T-cell (primary cell): ENCODE results near the gene CELF2. TPM values are rescaled to one million over a fixed set of nuclear protein-coding genes. Genes with fewer than 3 reads are reported as not detected.

Experiments
- ATAC-seq, 4 experiments: fragments of 200-7000 bp in 3 of 4; fragments of 150-1000 bp in 1 of 4; cut with Tn5 transposase; replicated peaks in 1 of 4; 1 replicate in 3 of 4; 2 replicates in 1 of 4; pipeline ENCODE4 v1.10.0; 2021; ENCODE audit warnings: moderate library complexity in 3 of 4, mild to moderate bottlenecking in 2 of 4, moderate number of reproducible peaks in 1 of 4
- CTCF ChIA-PET, 2 donors: fragments of 300-600 bp; sonication (Branson Sonifier 250); formaldehyde crosslinking; loops; one replicate each; lab custom pipeline; 2022; ENCODE audit warnings: antibody characterized with exemption in 2 of 2; lab: Charles Lee
- POLR2A ChIA-PET, 2 donors: fragments of 300-600 bp; sonication (Branson Sonifier 250); formaldehyde crosslinking; loops; one replicate each; lab custom pipeline; 2022; ENCODE audit warnings: antibody characterized with exemption in 2 of 2; lab: Charles Lee
- DNase-seq, 35 experiments: peaks; one replicate each; pipeline versions ENCODE4 v3.0.0 to v3.0.0-alpha.2; 2013 to 2023
- H3K27ac ChIP-seq: one replicate; pipeline ENCODE4 v1.5.1; 2013; ENCODE audit warnings: low read length
- H3K27me3 ChIP-seq, 2 experiments: replicated peaks in 1 of 2; 1 replicate in 1 of 2; 2 replicates in 1 of 2; pipeline versions ENCODE4 v1.6.1 to v1.7.0; 2013; ENCODE audit warnings: low read length in 1 of 2, mixed read lengths in 1 of 2; ENCODE audit not compliant: control insufficient read depth in 2 of 2, insufficient read depth in 2 of 2; ENCODE audit errors: extremely low read depth in 1 of 2
- H3K36me3 ChIP-seq, 2 donors: 1 replicate in 1 of 2; 2 replicates in 1 of 2; pipeline versions ENCODE4 v1.6.1 to v1.7.0; 2013; ENCODE audit warnings: low read length in 1 of 2; ENCODE audit not compliant: control insufficient read depth in 2 of 2, insufficient read depth in 1 of 2; ENCODE audit errors: extremely low read depth in 1 of 2
- H3K4me1 ChIP-seq, 2 experiments: 1 replicate in 1 of 2; 2 replicates in 1 of 2; pipeline versions ENCODE4 v1.6.1 to v1.7.0; 2013; ENCODE audit warnings: low read length in 2 of 2, mixed read lengths in 1 of 2; ENCODE audit not compliant: insufficient read depth in 2 of 2, control insufficient read depth in 1 of 2; ENCODE audit errors: extremely low read depth in 1 of 2
- H3K4me3 ChIP-seq, 2 donors: 1 replicate in 1 of 2; 2 replicates in 1 of 2; pipeline versions ENCODE4 v1.5.1 to v1.7.0; 2013; ENCODE audit warnings: mild to moderate bottlenecking in 2 of 2, low read length in 1 of 2, moderate library complexity in 1 of 2; ENCODE audit not compliant: control insufficient read depth in 1 of 2; ENCODE audit errors: extremely low read depth in 1 of 2
- H3K9me3 ChIP-seq: 2 replicates; pipeline ENCODE4 v1.7.0; 2013
- H3K27ac Mint-ChIP-seq, 2 donors: one replicate each; pipeline ENCODE4 v1.8.0; 2020 to 2021; ENCODE audit warnings: mild to moderate bottlenecking in 2 of 2, mixed read lengths in 2 of 2
- H3K27me3 Mint-ChIP-seq, 2 donors: one replicate each; pipeline ENCODE4 v1.8.0; 2021 to 2022; ENCODE audit warnings: mixed read lengths in 2 of 2
- H3K36me3 Mint-ChIP-seq: one replicate; pipeline ENCODE4 v1.8.0; 2021; ENCODE audit warnings: mixed read lengths
- H3K4me1 Mint-ChIP-seq, 3 donors: one replicate each; pipeline ENCODE4 v1.8.0; 2020 to 2022; ENCODE audit warnings: mixed read lengths in 3 of 3, mild to moderate bottlenecking in 1 of 3
- H3K4me3 Mint-ChIP-seq, 3 donors: one replicate each; pipeline ENCODE4 v1.8.0; 2020 to 2022; ENCODE audit warnings: mild to moderate bottlenecking in 3 of 3, mixed read lengths in 3 of 3, moderate library complexity in 3 of 3
- H3K9me3 Mint-ChIP-seq, 3 donors: one replicate each; pipeline ENCODE4 v1.8.0; 2020 to 2022; ENCODE audit warnings: mixed read lengths in 3 of 3
- WGBS: methylation state at CpG from one replicate; pipeline ENCODE4 v1.1.5; 2013; ENCODE audit warnings: missing lambda C conversion rate; ENCODE audit not compliant: insufficient coverage; 5-methylcytosine and 5-hydroxymethylcytosine counted together
- total RNA-seq, 35 experiments: library from RNA in 6 of 35; stranded (reverse) in 6 of 35; fragments of 120-200 nt in 1 of 35; gene quantifications; one replicate each; pipeline versions ENCODE4 v1.2.1 to v1.2.4 and lab custom pipeline; 2013 to 2026

The CELF2 gene
- total RNA-seq, 5 donors from 2014 or later (not counting 1 experiment from before 2014, with no cell fraction given): 149 to 225 (median 166) TPM

GRCh38 chr10:11299125-11299524, 281.5 kb downstream of the CELF2 start:
- peaks cover 88% of the 10 kb centered on the region for H3K36me3 Mint-ChIP-seq
- H3K36me3 ChIP-seq: peaks cover 30 to 92% of the 10 kb centered on the region in 2 donors

DNA sequence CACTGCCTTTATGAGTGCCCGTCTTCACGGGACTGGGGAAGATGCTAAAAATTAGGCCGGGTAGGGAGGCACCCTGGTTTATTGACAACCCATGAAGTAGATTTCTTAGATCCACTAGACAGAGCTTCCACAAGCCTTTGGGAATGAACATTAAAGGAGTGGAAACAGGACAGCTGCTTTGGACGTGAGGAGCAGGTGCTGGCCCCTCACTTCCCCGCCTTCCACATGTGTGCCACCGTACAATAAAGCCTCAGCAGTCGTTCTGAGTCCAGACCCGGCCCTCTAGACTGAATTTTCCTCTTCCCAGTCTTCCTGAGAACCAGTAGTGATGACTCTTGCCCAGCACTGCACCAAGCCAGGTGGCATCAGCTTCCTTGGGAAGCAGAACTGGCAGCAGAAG, 282.4 kb downstream of the CELF2 start:
- 100% methylated on average over 5 of the region's 8 CpGs for WGBS
- Mint-ChIP-seq H3K27ac (no peak overlapping the region), H3K36me3 (peaks cover 90% of the 10 kb centered on the region), H3K9me3 (no peaks in the 10 kb centered on the region), H3K4me1 (peaks cover 24 to 49% (median 31%) of the 10 kb centered on the region in 3 donors), H3K4me3 (no peak overlapping the region), H3K27me3 (no peaks in the 10 kb centered on the region)
- DNase-seq (no peak), ATAC-seq (no peak)
- no peaks in the 10 kb centered on the region for H3K9me3 ChIP-seq
- H3K4me1 ChIP-seq: peaks cover 0 to 6% of the 10 kb centered on the region in 2 experiments
- H3K36me3 ChIP-seq: peaks cover 30 to 93% of the 10 kb centered on the region in 2 donors
- no peak overlapping the region for H3K4me3 ChIP-seq
- H3K27me3 ChIP-seq: no peaks in the 10 kb centered on the region
- H3K27ac ChIP-seq: no peak overlapping the region
- CTCF ChIA-PET: no interaction called here
- POLR2A ChIA-PET: no interaction called here

More at GRCh38 chr10:11299125-11299524, 281.5 kb downstream of the CELF2 start:
- H3K4me3 Mint-ChIP-seq: no peak overlapping the region
- peaks cover 0 to 6% of the 10 kb centered on the region in 2 experiments for H3K4me1 ChIP-seq
- H3K27me3 Mint-ChIP-seq: no peaks in the 10 kb centered on the region
- 97% methylated on average over 7 of the region's 11 CpGs for WGBS
- ATAC-seq: no peak
- no peak overlapping the region for H3K27ac Mint-ChIP-seq
- no peaks in the 10 kb centered on the region for H3K9me3 ChIP-seq
- H3K4me1 Mint-ChIP-seq: peaks cover 29 to 45% (median 32%) of the 10 kb centered on the region in 3 donors
- ChIA-PET POLR2A (no interaction called here), CTCF (no interaction called here)
- no peaks in the 10 kb centered on the region for H3K9me3 Mint-ChIP-seq
- H3K27ac ChIP-seq: no peak overlapping the region
- no peak for DNase-seq
- no peak overlapping the region for H3K4me3 ChIP-seq
- no peaks in the 10 kb centered on the region for H3K27me3 ChIP-seq

GRCh38 chr10:11300563-11300962, 282.9 kb downstream of the CELF2 start:
- no peak overlapping the region for H3K4me3 ChIP-seq
- H3K36me3 ChIP-seq: peaks cover 30 to 94% of the 10 kb centered on the region in 2 donors
- H3K27ac Mint-ChIP-seq: no peak overlapping the region
- no peak overlapping the region for H3K27ac ChIP-seq
- H3K27me3 ChIP-seq: no peaks in the 10 kb centered on the region
- no peak overlapping the region for H3K4me3 Mint-ChIP-seq
- ChIA-PET CTCF (no interaction called here), POLR2A (no interaction called here)
- H3K4me1 ChIP-seq: peaks cover 0 to 6% of the 10 kb centered on the region in 2 experiments
- H3K9me3 Mint-ChIP-seq: no peaks in the 10 kb centered on the region
- H3K27me3 Mint-ChIP-seq: no peaks in the 10 kb centered on the region
- H3K4me1 Mint-ChIP-seq: peaks cover 26 to 49% (median 31%) of the 10 kb centered on the region in 3 donors
- WGBS: no CpG with 5 or more reads among the region's 14 CpGs
- ATAC-seq (no peak), DNase-seq (no peak)
- H3K36me3 Mint-ChIP-seq: peaks cover 93% of the 10 kb centered on the region
- no peaks in the 10 kb centered on the region for H3K9me3 ChIP-seq

- no peak for ATAC-seq
- peaks cover 0 to 6% of the 10 kb centered on the region in 2 experiments for H3K4me1 ChIP-seq
- H3K4me1 Mint-ChIP-seq: peaks cover 31 to 45% (median 33%) of the 10 kb centered on the region in 3 donors
- H3K4me3 ChIP-seq: no peak overlapping the region
- H3K9me3 ChIP-seq: no peaks in the 10 kb centered on the region
- no peak overlapping the region for H3K27ac Mint-ChIP-seq
- DNase-seq: no peak
- no peaks in the 10 kb centered on the region for H3K27me3 Mint-ChIP-seq
- ChIA-PET POLR2A (no interaction called here), CTCF (no interaction called here)
- no peak overlapping the region for H3K4me3 Mint-ChIP-seq
- peaks cover 93% of the 10 kb centered on the region for H3K36me3 Mint-ChIP-seq
- 92% methylated on average over 22 of the region's 22 CpGs for WGBS
- H3K27ac ChIP-seq: no peak overlapping the region
- H3K9me3 Mint-ChIP-seq: no peaks in the 10 kb centered on the region
- no peaks in the 10 kb centered on the region for H3K27me3 ChIP-seq
- H3K36me3 ChIP-seq: peaks cover 27 to 94% of the 10 kb centered on the region in 2 donors
Measured at GRCh38 chr10:11301571-11302111, 284.0 kb downstream of the CELF2 start.

DNA sequence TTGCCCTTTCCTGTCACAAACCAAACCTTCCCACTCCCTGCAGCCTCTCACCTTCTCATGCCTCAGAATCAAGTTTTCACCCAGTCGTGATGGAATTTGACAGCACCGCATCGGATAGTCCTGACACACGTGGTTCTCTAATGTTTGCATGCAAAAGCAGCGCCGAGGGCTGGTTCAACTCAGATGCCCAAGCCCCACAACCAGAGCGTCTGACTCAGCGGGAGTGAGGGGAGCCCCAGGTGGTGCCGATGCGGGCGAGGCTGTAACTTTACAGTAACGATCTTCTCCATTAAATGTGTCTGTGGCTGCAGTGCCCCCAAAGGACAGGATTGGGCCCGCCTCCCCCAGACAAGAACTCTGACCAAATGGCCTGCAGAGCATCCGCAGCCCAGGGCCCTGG, 284.5 kb downstream of the CELF2 start:
- no peak for ATAC-seq
- Histone ChIP-seq H3K9me3 (peaks cover 1% of the 10 kb centered on the region), H3K27me3 (no peaks in the 10 kb centered on the region), H3K36me3 (peaks cover 27 to 94% of the 10 kb centered on the region in 2 donors), H3K4me3 (no peak overlapping the region), H3K27ac (no peak overlapping the region), H3K4me1 (peaks cover 0 to 2% of the 10 kb centered on the region in 2 experiments)
- peaks cover 0 to 4% (median 0%) of the 10 kb centered on the region in 3 donors for H3K9me3 Mint-ChIP-seq
- H3K4me3 Mint-ChIP-seq: peak overlapping the region in 1 of 3 donors; percentile 20
- ChIA-PET CTCF (no interaction called here), POLR2A (no interaction called here)
- H3K27ac Mint-ChIP-seq: peak overlapping the region in 1 of 2 donors; percentile 17
- 97% methylated on average over 14 of the region's 14 CpGs for WGBS
- H3K4me1 Mint-ChIP-seq: peaks cover 29 to 43% (median 32%) of the 10 kb centered on the region in 3 donors
- DNase-seq: no peak
- peaks cover 93% of the 10 kb centered on the region for H3K36me3 Mint-ChIP-seq
- H3K27me3 Mint-ChIP-seq: no peaks in the 10 kb centered on the region

DNA sequence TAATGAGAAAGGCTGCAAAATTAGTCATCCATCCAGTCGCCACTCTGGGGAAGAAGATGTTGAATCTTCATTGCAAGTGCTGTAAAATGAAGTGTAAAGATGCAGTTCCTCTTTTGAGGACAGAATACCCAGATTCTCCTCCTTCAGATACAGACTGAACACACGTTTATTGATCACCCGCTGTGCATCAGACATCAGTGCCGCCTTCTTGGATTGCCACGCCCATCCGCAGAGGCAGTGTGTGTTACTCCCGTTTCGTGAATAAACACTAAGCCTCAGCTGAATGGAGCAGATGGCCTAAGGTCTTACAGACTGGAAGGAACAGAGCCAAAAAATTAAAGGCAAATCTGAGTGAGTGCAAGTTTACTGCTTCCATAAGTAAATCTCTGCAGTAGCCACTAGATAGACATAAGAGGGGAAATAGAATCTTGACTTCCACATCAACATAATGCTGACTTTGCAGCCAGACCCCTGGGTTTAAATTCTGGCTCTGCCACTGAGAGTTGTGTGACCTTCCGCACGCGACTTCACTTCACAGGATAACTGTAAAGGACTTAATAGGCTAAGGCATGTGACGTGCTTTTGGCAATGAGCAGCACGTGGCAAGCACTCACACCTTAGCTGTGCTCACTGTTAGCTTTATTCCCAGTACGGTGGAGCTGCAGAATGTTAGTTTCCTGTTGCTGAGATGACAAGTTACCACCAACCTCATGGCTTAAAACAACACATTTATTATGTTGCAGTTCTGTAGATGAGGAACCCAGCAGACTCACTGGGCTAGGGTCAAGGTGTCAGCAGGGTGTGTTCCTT, 285.9 kb downstream of the CELF2 start:
- Mint-ChIP-seq H3K9me3 (peaks cover 0 to 17% (median 5%) of the 10 kb centered on the region in 3 donors), H3K27me3 (no peaks in the 10 kb centered on the region), H3K4me1 (peaks cover 36 to 43% (median 43%) of the 10 kb centered on the region in 3 donors), H3K4me3 (no peak overlapping the region), H3K36me3 (peaks cover 94% of the 10 kb centered on the region), H3K27ac (peak overlapping the region in 1 of 2 donors; percentile 12)
- no peak for ATAC-seq
- H3K27me3 ChIP-seq: no peaks in the 10 kb centered on the region
- H3K27ac ChIP-seq: no peak overlapping the region
- no peaks in the 10 kb centered on the region for H3K4me1 ChIP-seq
- WGBS: 95% methylated on average over 7 of the region's 14 CpGs
- no peak overlapping the region for H3K4me3 ChIP-seq
- H3K36me3 ChIP-seq: peaks cover 23 to 96% of the 10 kb centered on the region in 2 donors
- DNase-seq: no peak
- ChIA-PET CTCF (no interaction called here), POLR2A (no interaction called here)
- peaks cover 2% of the 10 kb centered on the region for H3K9me3 ChIP-seq
